Activated naive CD4-positive, alpha-beta T cell treated with anti-CD3 and anti-CD28 coated beads for 36 hours (primary cell): ENCODE measurements around the gene C12orf75. TPM values are rescaled to one million over a fixed set of nuclear protein-coding genes. Genes with fewer than 3 reads are reported as not detected.
A peak's percentile ranks its signal among the peaks of the same experiment; 100 is the strongest.
"Not testable (repeated sequence)": the region's sequence is repeated elsewhere in the genome, so short reads cannot be mapped to it uniquely, and the experiment has no call there.

Source experiments
- CTCF ChIA-PET: fragments of 350-600 bp; sonication (Branson Sonifier 250); formaldehyde crosslinking; loops from one replicate; lab custom pipeline; 2021; ENCODE audit warnings: antibody characterized with exemption; lab: Charles Lee
- DNase-seq: peaks from one replicate; pipeline ENCODE4 v3.0.0-alpha.2; 2020
- H3K27ac Mint-ChIP-seq: one replicate; pipeline ENCODE4 v1.8.0; 2021; ENCODE audit warnings: mild to moderate bottlenecking, mixed read lengths
- H3K27me3 Mint-ChIP-seq: one replicate; pipeline ENCODE4 v1.8.0; 2021; ENCODE audit warnings: low read depth, mixed read lengths
- H3K36me3 Mint-ChIP-seq: one replicate; pipeline ENCODE4 v1.8.0; 2021; ENCODE audit warnings: low read depth, mixed read lengths
- H3K4me1 Mint-ChIP-seq: one replicate; pipeline ENCODE4 v1.8.0; 2021; ENCODE audit warnings: low read depth, mixed read lengths
- H3K4me3 Mint-ChIP-seq: one replicate; pipeline ENCODE4 v1.8.0; 2021; ENCODE audit warnings: mild to moderate bottlenecking, moderate library complexity, mixed read lengths
- H3K9me3 Mint-ChIP-seq: one replicate; pipeline ENCODE4 v1.8.0; 2021; ENCODE audit warnings: mixed read lengths
- intact Hi-C: fragments of 100-400 bp; cut with micrococcal nuclease; formaldehyde crosslinking; loops from one replicate; pipeline ENCODE4 v1.15.1; 2023
- total RNA-seq, 2 experiments: library from RNA; stranded (reverse); gene quantifications; one replicate each; pipeline ENCODE4 v1.2.3, GENCODE V29; 2021

The C12orf75 gene
- total RNA-seq, 2 experiments from 2014 or later, result 41.1 to 48.5 TPM

DNA sequence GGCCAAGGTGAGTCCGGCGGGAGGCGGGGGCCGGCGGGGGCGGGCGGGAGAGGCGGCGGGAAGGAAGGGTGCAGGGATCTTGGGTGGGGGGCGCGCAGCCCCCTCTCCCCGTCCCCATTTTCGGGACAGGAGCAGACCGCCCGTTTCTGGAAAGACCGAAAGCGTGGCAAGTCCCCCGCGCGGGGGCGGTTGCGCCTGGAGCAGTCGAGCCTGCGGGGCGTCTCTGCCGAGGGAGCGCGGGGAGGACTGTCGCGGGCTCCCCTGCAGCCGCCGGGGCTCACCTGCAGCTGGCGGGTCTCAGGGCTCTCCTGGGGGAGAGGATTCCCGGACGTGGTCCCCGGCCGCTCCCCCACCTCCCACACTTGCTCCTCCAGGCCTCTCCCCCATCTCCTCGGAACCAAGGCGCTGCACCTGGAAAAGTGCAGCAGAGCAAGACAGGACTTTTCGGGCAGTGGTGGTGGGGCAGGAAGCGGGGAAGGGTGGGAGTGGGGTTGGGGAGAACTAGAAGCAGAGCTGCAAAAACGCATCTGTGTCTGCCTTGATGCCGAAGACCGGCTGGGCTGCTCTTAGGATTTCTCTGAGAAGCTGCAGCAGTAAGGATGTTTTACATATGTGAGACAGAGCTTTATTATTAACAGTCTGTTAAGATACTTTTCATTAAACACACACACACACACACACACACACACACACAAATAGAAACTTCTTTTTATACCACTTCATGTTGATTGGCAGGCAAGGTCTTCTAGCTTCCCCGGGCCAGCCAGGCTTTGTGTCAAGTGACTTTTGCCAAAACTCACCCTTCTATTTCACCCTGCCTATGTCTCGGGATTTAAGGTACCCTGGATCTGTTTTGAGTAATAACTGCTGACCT lies 677 bp downstream of the C12orf75 start:
- peak overlapping the region; percentile 76 for H3K4me3 Mint-ChIP-seq
- CTCF ChIA-PET, result interaction anchor here (0.7 to 1.4 kb wide), 2 partner anchors 17 to 27 kb away, joined by 3 read pairs; no protein-coding TSS in a partner anchor
- no peaks in the 10 kb centered on the region for H3K36me3 Mint-ChIP-seq
- intact Hi-C loops, result loop anchor here (1.0 to 10.0 kb wide), 7 partner anchors 95 to 1486 kb away; partner anchors contain the start of genes APPL2, CKAP4, NOPCHAP1 and NT5DC3
- H3K27ac Mint-ChIP-seq, result no peak overlapping the region
- DNase-seq, result peak; percentile 46
- H3K27me3 Mint-ChIP-seq, result no peaks in the 10 kb centered on the region
- no peaks in the 10 kb centered on the region for H3K9me3 Mint-ChIP-seq
- H3K4me1 Mint-ChIP-seq, result peaks cover 39% of the 10 kb centered on the region

DNA sequence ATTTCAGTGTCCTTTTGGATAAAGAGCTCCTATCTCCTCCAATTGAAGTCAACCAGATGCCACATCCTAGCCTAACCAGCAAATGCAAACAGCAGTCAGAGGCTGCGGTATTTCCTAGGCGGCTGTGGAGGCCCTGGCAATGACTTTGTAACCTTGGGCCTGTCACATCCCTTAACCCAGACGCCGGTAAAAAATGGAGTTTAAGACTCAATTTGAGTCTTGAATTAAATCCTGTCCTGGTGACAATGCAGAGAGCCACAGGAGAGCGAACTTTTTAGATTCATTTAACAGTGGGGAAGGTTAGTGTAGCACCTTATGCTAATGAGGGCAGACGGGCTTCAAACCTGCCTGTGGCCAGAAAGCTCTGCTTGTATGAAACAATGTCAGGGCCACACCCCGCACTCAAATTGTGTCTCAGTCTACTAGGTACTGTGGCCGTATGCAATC lies 1.3 kb downstream of the C12orf75 start:
- Mint-ChIP-seq H3K9me3 (no peaks in the 10 kb centered on the region), H3K4me1 (peaks cover 35% of the 10 kb centered on the region), H3K36me3 (no peaks in the 10 kb centered on the region), H3K27me3 (no peaks in the 10 kb centered on the region), H3K4me3 (peak overlapping the region; percentile 76), H3K27ac (no peak overlapping the region)
- CTCF ChIA-PET, result interaction anchor here (0.6 to 1.4 kb wide), 3 partner anchors 16 to 1129 kb away, joined by 3 to 5 read pairs (median 3); no protein-coding TSS in a partner anchor
- DNase-seq, result peak; percentile 63
- intact Hi-C loops, result loop anchor here (2.0 to 10.0 kb wide), 5 partner anchors 223 to 1487 kb away; partner anchors contain the start of genes CKAP4, NOPCHAP1, NT5DC3 and TCP11L2

DNA sequence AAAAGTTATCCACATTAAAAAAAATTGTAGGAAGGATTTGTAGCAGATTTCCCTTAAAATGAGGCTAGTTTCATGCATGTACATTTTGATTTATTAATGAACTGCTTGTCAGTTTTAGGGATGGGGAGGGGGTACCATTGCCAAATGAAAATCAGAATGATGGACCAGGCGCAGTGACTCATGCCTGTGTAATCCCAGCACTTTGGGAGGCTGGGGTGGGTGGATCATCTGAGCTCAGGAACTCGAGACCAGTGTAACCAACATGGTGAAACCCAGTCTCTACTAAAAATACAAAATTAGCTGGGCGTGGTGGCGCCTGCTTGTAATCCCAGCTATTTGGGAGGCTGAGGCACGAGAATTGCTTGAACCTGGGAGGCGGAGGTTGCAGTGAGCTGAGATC lies 1.8 kb downstream of the C12orf75 start:
- H3K4me3 Mint-ChIP-seq, H3K9me3 Mint-ChIP-seq, DNase-seq, H3K27me3 Mint-ChIP-seq, H3K27ac Mint-ChIP-seq, H3K36me3 Mint-ChIP-seq: not testable (repeated sequence)
- intact Hi-C loops, result loop anchor here (5.0 to 10.0 kb wide), 3 partner anchors 345 to 1487 kb away; partner anchors contain the start of genes NOPCHAP1, NT5DC3 and TCP11L2
- H3K4me1 Mint-ChIP-seq, result peaks cover 31% of the 10 kb centered on the region
- CTCF ChIA-PET, result interaction anchor here (0.6 to 1.4 kb wide), 3 partner anchors 15 to 1130 kb away, joined by 3 to 5 read pairs (median 3); no protein-coding TSS in a partner anchor

DNA sequence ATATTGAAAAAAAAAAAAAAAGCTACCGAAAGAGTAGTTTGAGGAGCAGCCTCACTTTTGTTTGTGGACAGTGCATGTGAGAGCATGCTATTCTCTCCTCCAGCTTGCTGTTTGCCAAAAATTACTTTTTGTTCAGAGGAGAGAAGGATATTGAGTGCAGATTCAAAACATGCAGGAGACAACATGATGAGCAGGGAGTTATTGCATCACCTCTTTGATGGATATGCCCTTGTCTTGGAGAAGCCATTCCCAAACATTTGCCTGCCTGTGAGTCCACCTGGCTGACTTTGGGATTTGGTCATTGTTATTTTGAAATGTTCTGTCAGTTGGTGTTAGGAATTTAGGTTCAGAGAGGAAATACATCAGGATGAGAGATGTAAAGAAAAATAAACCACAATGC lies 2.4 kb downstream of the C12orf75 start:
- Mint-ChIP-seq H3K4me3 (no peak overlapping the region), H3K27ac (no peak overlapping the region)
- intact Hi-C loops, result loop anchor here (5.0 to 10.0 kb wide), 3 partner anchors 346 to 1488 kb away; partner anchors contain the start of genes NOPCHAP1, NT5DC3 and TCP11L2

GRCh38 chr12:105334001-105334400 lies 3.5 kb downstream of the C12orf75 start:
- CTCF ChIA-PET, result interaction anchor here (0.6 kb wide), 1 partner anchor 22 kb away, joined by 5 read pairs; no protein-coding TSS in a partner anchor
- Mint-ChIP-seq H3K36me3 (no peaks in the 10 kb centered on the region), H3K4me1 (peaks cover 26% of the 10 kb centered on the region), H3K27ac (no peak overlapping the region), H3K27me3 (no peaks in the 10 kb centered on the region), H3K9me3 (no peaks in the 10 kb centered on the region), H3K4me3 (no peak overlapping the region)
- intact Hi-C loops, result loop anchor here (5.0 to 10.0 kb wide), 3 partner anchors 347 to 1489 kb away; partner anchors contain the start of genes NOPCHAP1, NT5DC3 and TCP11L2
- DNase-seq, result no peak

More for the DNA sequence above, 2.4 kb downstream of the C12orf75 start:
- DNase-seq, result no peak
- H3K36me3 Mint-ChIP-seq, result no peaks in the 10 kb centered on the region
- CTCF ChIA-PET, result no interaction called here
- H3K27me3 Mint-ChIP-seq, result no peaks in the 10 kb centered on the region
- H3K9me3 Mint-ChIP-seq, result no peaks in the 10 kb centered on the region
- H3K4me1 Mint-ChIP-seq, result peaks cover 29% of the 10 kb centered on the region

GRCh38 chr12:105334582-105334981 lies 4.1 kb downstream of the C12orf75 start:
- no peak overlapping the region for H3K27ac Mint-ChIP-seq
- H3K36me3 Mint-ChIP-seq, result no peaks in the 10 kb centered on the region
- no peak overlapping the region for H3K4me3 Mint-ChIP-seq
- no peaks in the 10 kb centered on the region for H3K9me3 Mint-ChIP-seq
- intact Hi-C loops, result loop anchor here (5.0 to 10.0 kb wide), 3 partner anchors 347 to 1490 kb away; partner anchors contain the start of genes NOPCHAP1, NT5DC3 and TCP11L2
- DNase-seq, result no peak
- H3K27me3 Mint-ChIP-seq, result no peaks in the 10 kb centered on the region
- CTCF ChIA-PET, result no interaction called here
- peaks cover 26% of the 10 kb centered on the region for H3K4me1 Mint-ChIP-seq

DNA sequence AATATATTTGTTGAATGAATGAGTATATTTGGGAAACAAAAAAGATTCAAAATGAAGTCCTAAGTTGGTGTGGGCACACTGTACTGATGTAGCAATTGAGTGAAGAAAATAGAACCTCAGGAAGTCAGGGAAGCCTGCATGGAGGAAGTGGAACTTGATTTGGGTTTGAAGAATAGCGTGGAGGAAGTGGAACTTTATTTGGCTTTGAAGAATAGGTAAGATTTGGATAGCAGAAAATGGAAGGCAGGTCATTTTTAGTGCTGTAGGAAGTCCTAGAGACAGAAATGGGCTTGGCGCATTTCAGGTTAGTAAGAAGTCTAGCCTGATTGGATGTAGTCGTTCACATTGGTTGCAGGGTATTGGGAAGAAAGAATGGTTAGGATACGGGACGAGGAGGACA lies 5.4 kb downstream of the C12orf75 start:
- Mint-ChIP-seq H3K27me3 (no peaks in the 10 kb centered on the region), H3K27ac (no peak overlapping the region), H3K4me3 (no peak overlapping the region), H3K36me3 (peaks cover 6% of the 10 kb centered on the region), H3K4me1 (peaks cover 21% of the 10 kb centered on the region), H3K9me3 (peaks cover 6% of the 10 kb centered on the region)
- CTCF ChIA-PET, result no interaction called here
- intact Hi-C loops, result loop anchor here (10.0 kb wide), 1 partner anchor 1491 kb away; the partner anchor contains the start of gene NT5DC3
- DNase-seq, result no peak

- Mint-ChIP-seq H3K27me3 (no peaks in the 10 kb centered on the region), H3K9me3 (peaks cover 10% of the 10 kb centered on the region), H3K4me1 (peaks cover 19% of the 10 kb centered on the region), H3K27ac (no peak overlapping the region), H3K4me3 (no peak overlapping the region), H3K36me3 (peaks cover 10% of the 10 kb centered on the region)
- DNase-seq, result no peak
- intact Hi-C loops, result loop anchor here (10.0 kb wide), 1 partner anchor 1492 kb away; the partner anchor contains the start of gene NT5DC3
- CTCF ChIA-PET, result no interaction called here
Observed at GRCh38 chr12:105336411-105336810, 5.9 kb downstream of the C12orf75 start.

GRCh38 chr12:105337391-105337790 lies 6.9 kb downstream of the C12orf75 start:
- Mint-ChIP-seq H3K27ac (no peak overlapping the region), H3K36me3 (peaks cover 14% of the 10 kb centered on the region), H3K27me3 (no peaks in the 10 kb centered on the region), H3K9me3 (peaks cover 16% of the 10 kb centered on the region), H3K4me3 (no peak overlapping the region), H3K4me1 (peaks cover 9% of the 10 kb centered on the region)
- CTCF ChIA-PET, result interaction anchor here (0.7 kb wide), 1 partner anchor 199 kb away, joined by 3 read pairs; no protein-coding TSS in a partner anchor
- no peak for DNase-seq
- intact Hi-C loops, result loop anchor here (10.0 kb wide), 1 partner anchor 1493 kb away; the partner anchor contains the start of gene NT5DC3

GRCh38 chr12:105338966-105339365 lies 8.5 kb downstream of the C12orf75 start:
- CTCF ChIA-PET, result no interaction called here
- intact Hi-C loops, result loop anchor here (10.0 kb wide), 1 partner anchor 1494 kb away; the partner anchor contains the start of gene NT5DC3
- no peak overlapping the region for H3K27ac Mint-ChIP-seq
- peaks cover 14% of the 10 kb centered on the region for H3K36me3 Mint-ChIP-seq
- H3K4me3 Mint-ChIP-seq, result no peak overlapping the region
- peaks cover 5% of the 10 kb centered on the region for H3K4me1 Mint-ChIP-seq
- DNase-seq, result no peak
- H3K27me3 Mint-ChIP-seq, result no peaks in the 10 kb centered on the region
- H3K9me3 Mint-ChIP-seq, result peaks cover 16% of the 10 kb centered on the region

GRCh38 chr12:105341010-105341409 lies 10.5 kb downstream of the C12orf75 start:
- no peak overlapping the region for H3K27ac Mint-ChIP-seq
- peaks cover 16% of the 10 kb centered on the region for H3K9me3 Mint-ChIP-seq
- H3K4me3 Mint-ChIP-seq, result no peak overlapping the region
- peaks cover under 1% of the 10 kb centered on the region for H3K4me1 Mint-ChIP-seq
- DNase-seq, result no peak
- H3K27me3 Mint-ChIP-seq, result no peaks in the 10 kb centered on the region
- peaks cover 14% of the 10 kb centered on the region for H3K36me3 Mint-ChIP-seq
- intact Hi-C loops, result no loop called here
- CTCF ChIA-PET, result no interaction called here

GRCh38 chr12:105341620-105342019 lies 11.1 kb downstream of the C12orf75 start:
- CTCF ChIA-PET, H3K27me3 Mint-ChIP-seq, H3K27ac Mint-ChIP-seq, H3K4me1 Mint-ChIP-seq, H3K4me3 Mint-ChIP-seq, intact Hi-C loops: not testable (repeated sequence)
- peak; percentile 23 for DNase-seq
- Mint-ChIP-seq H3K36me3 (peaks cover 14% of the 10 kb centered on the region), H3K9me3 (peaks cover 16% of the 10 kb centered on the region)
